PC-9 (cell line): ENCODE results near the gene FGF14. TPM values are rescaled to one million over a fixed set of nuclear protein-coding genes. Genes with fewer than 3 reads are reported as not detected.

Experiments
- BruUV-seq: library from RNA; stranded (reverse); fragments of 400-500 nt; replicated peaks from 2 replicates; lab custom pipeline; 2021; lab: Mats Ljungman, UMichigan
- CTCF ChIA-PET: fragments of 300-600 bp; sonication (Branson Sonifier 250); formaldehyde crosslinking; loops from one replicate; lab custom pipeline; 2022; ENCODE audit warnings: antibody characterized with exemption; lab: Charles Lee
- POLR2A ChIA-PET: fragments of 300-600 bp; sonication (Branson Sonifier 250); formaldehyde crosslinking; loops from one replicate; lab custom pipeline; 2022; ENCODE audit warnings: antibody characterized with exemption; ENCODE audit not compliant: unreplicated experiment; lab: Charles Lee
- DNase-seq, 2 experiments: peaks; one replicate each; pipeline versions ENCODE4 v3.0.0 to v3.0.0-alpha.2; 2015 to 2022; ENCODE audit warnings: mixed read lengths in 1 of 2
- H2AFZ ChIP-seq: fragments of 200-600 bp; sonication (generic); 2 replicates; pipeline ENCODE4 v1.8.1; 2017; ENCODE audit warnings: antibody characterized with exemption
- H3F3A ChIP-seq: fragments of 200-600 bp; sonication (generic); 2 replicates; pipeline ENCODE4 v1.8.1; 2017; ENCODE audit warnings: antibody characterized with exemption, mild to moderate bottlenecking, low read depth; ENCODE audit not compliant: insufficient read depth
- H3K27ac ChIP-seq: fragments of 200-600 bp; sonication (generic); 2 replicates; pipeline ENCODE4 v1.6.1; 2016; ENCODE audit warnings: mixed run types
- H3K27me3 ChIP-seq: fragments of 200-600 bp; sonication (generic); 2 replicates; pipeline ENCODE4 v1.6.1; 2016; ENCODE audit warnings: low read depth, mixed run types; ENCODE audit not compliant: insufficient read depth
- H3K36me3 ChIP-seq: fragments of 200-600 bp; sonication (generic); 2 replicates; pipeline ENCODE4 v1.6.1; 2016; ENCODE audit warnings: low read depth, mixed run types
- H3K4me1 ChIP-seq: fragments of 200-600 bp; sonication (generic); replicated peaks from 2 replicates; pipeline ENCODE4 v1.6.1; 2016; ENCODE audit warnings: mixed run types; ENCODE audit not compliant: insufficient read depth
- H3K4me2 ChIP-seq: fragments of 200-600 bp; sonication (generic); 2 replicates; pipeline ENCODE4 v1.6.1; 2017; ENCODE audit warnings: mixed run types
- H3K4me3 ChIP-seq: fragments of 200-600 bp; sonication (generic); 2 replicates; pipeline ENCODE4 v1.6.1; 2016; ENCODE audit warnings: mixed run types
- H3K79me2 ChIP-seq: fragments of 200-600 bp; sonication (generic); 2 replicates; pipeline ENCODE4 v1.6.1; 2017; ENCODE audit warnings: low read depth, mixed run types
- H3K9me2 ChIP-seq: fragments of 200-600 bp; sonication (generic); 2 replicates; pipeline ENCODE4 v1.8.1; 2017; ENCODE audit warnings: mild to moderate bottlenecking; ENCODE audit not compliant: insufficient read depth
- H3K9me3 ChIP-seq: fragments of 200-600 bp; sonication (generic); 2 replicates; pipeline ENCODE4 v1.8.1; 2016; ENCODE audit warnings: low read depth; ENCODE audit not compliant: insufficient read depth
- H4K20me1 ChIP-seq: fragments of 200-600 bp; sonication (generic); 2 replicates; pipeline ENCODE4 v1.8.1; 2017; ENCODE audit not compliant: insufficient read depth
- EZH2 ChIP-seq: fragments of 200-600 bp; sonication (generic); IDR thresholded peaks from 2 replicates; pipeline ENCODE4 v1.8.0; 2017; ENCODE audit warnings: antibody characterized with exemption, low read depth
- intact Hi-C: fragments of 100-400 bp; cut with micrococcal nuclease; formaldehyde crosslinking; loops from one replicate; pipeline ENCODE4 v1.10.0; 2022; ENCODE audit not compliant: unreplicated experiment
- total RNA-seq: library from RNA; stranded (reverse); gene quantifications from 2 replicates; pipeline ENCODE4 v1.2.3, GENCODE V29; 2021
- TF ChIP-seq, protein P1 (sequence below): fragments of 200-600 bp; sonication (generic); conservative IDR thresholded peaks from 2 replicates; pipeline ENCODE4 v1.6.1; 2017; ENCODE audit warnings: mixed run types, antibody characterized with exemption, mild to moderate bottlenecking, moderate library complexity

Gene FGF14
- total RNA-seq, 1 experiment from 2014 or later = not detected

DNA sequence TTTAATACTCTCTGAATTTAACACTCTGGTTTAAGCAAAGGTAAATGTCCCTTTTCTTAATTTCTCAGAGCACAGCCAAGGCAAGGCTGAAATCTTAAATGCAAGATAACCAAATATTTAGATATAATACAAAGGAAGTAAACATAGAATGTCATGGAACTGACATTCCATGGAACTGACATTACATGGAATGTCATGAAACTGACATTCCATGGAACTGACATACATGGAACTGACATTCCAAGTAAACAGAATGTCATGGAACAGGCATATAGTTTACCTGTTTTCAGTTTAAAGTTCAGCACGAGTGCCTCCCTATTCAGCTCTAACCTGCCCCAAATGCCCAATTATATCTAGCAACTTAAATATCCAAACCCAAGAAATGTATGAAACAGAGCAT, 21.8 kb downstream of the FGF14 start:
- H3K4me2 ChIP-seq = no peak overlapping the region
- H3F3A ChIP-seq = no peaks in the 10 kb centered on the region
- H3K79me2 ChIP-seq = no peaks in the 10 kb centered on the region
- intact Hi-C loops = no loop called here
- no peak for DNase-seq
- no peaks in the 10 kb centered on the region for H4K20me1 ChIP-seq
- no TSS peak for BruUV-seq
- H3K27me3 ChIP-seq = 0 out of 2 replicates have a peak, but pooled peaks cover 6% of the 10 kb centered on the region
- no peak overlapping the region for H3K4me3 ChIP-seq
- H3K9me2 ChIP-seq = no peaks in the 10 kb centered on the region
- ChIA-PET CTCF (no interaction called here), POLR2A (no interaction called here)
- no peak overlapping the region for H2AFZ ChIP-seq
- no peak overlapping the region for H3K27ac ChIP-seq
- TF ChIP-seq, protein P1, sequence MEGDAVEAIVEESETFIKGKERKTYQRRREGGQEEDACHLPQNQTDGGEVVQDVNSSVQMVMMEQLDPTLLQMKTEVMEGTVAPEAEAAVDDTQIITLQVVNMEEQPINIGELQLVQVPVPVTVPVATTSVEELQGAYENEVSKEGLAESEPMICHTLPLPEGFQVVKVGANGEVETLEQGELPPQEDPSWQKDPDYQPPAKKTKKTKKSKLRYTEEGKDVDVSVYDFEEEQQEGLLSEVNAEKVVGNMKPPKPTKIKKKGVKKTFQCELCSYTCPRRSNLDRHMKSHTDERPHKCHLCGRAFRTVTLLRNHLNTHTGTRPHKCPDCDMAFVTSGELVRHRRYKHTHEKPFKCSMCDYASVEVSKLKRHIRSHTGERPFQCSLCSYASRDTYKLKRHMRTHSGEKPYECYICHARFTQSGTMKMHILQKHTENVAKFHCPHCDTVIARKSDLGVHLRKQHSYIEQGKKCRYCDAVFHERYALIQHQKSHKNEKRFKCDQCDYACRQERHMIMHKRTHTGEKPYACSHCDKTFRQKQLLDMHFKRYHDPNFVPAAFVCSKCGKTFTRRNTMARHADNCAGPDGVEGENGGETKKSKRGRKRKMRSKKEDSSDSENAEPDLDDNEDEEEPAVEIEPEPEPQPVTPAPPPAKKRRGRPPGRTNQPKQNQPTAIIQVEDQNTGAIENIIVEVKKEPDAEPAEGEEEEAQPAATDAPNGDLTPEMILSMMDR = no peak
- TF ChIP-seq EZH2 = no peak
- H3K36me3 ChIP-seq = no peaks in the 10 kb centered on the region
- H3K9me3 ChIP-seq = no peaks in the 10 kb centered on the region
- no peaks in the 10 kb centered on the region for H3K4me1 ChIP-seq

DNA sequence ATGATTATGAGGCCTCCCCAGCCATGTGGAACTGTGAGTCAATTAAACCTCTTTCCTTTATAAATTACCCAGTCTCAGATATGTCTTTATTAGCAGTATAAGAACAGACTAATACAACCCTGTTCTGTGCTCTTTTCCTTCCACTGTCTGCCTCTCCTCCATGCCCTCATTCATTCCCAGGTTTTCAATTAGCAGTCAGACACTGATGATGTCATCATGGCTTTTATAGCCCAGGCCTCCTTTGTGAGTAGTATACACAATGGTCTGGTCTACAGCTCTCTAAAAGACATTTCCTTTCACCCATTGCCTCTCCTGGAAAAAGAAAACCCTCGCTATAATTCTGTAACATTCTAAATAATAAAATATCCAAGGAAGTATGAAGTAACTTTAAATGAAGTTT, 25.5 kb downstream of the FGF14 start:
- Histone ChIP-seq H3K27ac (no peak overlapping the region), H4K20me1 (no peaks in the 10 kb centered on the region), H3K4me2 (no peak overlapping the region), H3K9me3 (no peaks in the 10 kb centered on the region), H3K4me1 (no peaks in the 10 kb centered on the region), H3K9me2 (no peaks in the 10 kb centered on the region), H3K36me3 (no peaks in the 10 kb centered on the region), H3F3A (no peaks in the 10 kb centered on the region), H3K27me3 (no peaks in the 10 kb centered on the region), H3K4me3 (no peak overlapping the region), H3K79me2 (no peaks in the 10 kb centered on the region), H2AFZ (no peak overlapping the region)
- ChIA-PET CTCF (no interaction called here), POLR2A (no interaction called here)
- no peak for DNase-seq
- intact Hi-C loops = no loop called here
- no TSS peak for BruUV-seq
- no peak for TF ChIP-seq EZH2
- TF ChIP-seq, protein P1 = no peak

DNA sequence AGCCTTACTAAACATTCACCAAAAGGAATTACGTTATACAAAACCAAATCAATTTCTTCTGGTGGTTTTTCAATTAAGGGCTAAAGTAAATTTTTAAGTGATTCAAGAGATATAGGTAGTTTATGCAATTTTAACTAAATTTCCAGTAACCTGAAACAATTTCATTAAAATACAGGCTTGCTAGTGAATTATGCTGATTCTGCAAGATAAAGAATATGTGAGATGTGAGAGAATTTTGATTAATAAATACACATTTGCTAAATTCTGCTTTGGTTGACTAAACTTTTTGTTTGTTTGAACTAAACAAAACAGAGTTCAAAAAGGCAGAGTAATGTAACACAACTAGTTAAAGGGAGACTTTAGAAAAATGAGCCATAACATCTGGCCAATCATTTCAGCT, 27.1 kb downstream of the FGF14 start:
- BruUV-seq = no TSS peak

More for the DNA sequence above, 27.1 kb downstream of the FGF14 start:
- H2AFZ ChIP-seq = no peak overlapping the region
- H3K27me3 ChIP-seq = no peaks in the 10 kb centered on the region
- DNase-seq = no peak
- H3K36me3 ChIP-seq = no peaks in the 10 kb centered on the region
- ChIA-PET CTCF (no interaction called here), POLR2A (no interaction called here)
- H3F3A ChIP-seq = no peaks in the 10 kb centered on the region
- H4K20me1 ChIP-seq = no peaks in the 10 kb centered on the region
- peaks cover under 1% of the 10 kb centered on the region; the same call in 1 of the 2 replicates for H3K4me1 ChIP-seq
- intact Hi-C loops = no loop called here
- TF ChIP-seq, protein P1 = no peak
- no peak for TF ChIP-seq EZH2
- no peaks in the 10 kb centered on the region; the same call in 1 of the 2 replicates for H3K9me3 ChIP-seq
- no peak overlapping the region for H3K4me3 ChIP-seq
- H3K4me2 ChIP-seq = no peak overlapping the region
- no peaks in the 10 kb centered on the region for H3K79me2 ChIP-seq
- H3K9me2 ChIP-seq = no peaks in the 10 kb centered on the region
- no peak overlapping the region for H3K27ac ChIP-seq
